ENCODE measurements around the gene SLC25A39.
"Not testable (repeated sequence)": the region's sequence is repeated elsewhere in the genome, so short reads cannot be mapped to it uniquely, and the experiment has no call there.

SLC25A39 gene

DNA sequence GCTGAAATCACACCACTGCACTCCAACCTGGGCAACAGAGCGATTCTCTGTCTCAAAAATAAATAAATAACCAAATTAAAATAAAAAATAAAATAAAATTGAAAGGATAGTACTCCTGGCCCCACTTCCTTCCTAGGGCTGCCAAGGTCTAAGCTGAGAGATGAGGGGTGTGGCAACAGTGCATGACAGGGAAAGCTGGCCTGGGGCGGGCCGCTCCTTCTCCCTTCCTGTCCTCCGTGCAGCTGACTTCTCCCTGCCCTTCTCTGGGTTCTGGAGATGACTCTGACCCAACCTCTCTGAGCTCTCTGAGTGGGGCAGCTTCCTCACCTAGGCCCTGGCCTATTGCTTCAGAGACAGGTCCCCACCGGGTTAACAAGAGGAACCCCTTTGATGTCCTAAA lies 8.7 kb upstream of the SLC25A39 start:
- DNase-seq: no peak

GRCh38 chr17:44331249-44331760 lies 6.7 kb upstream of the SLC25A39 start:
- no peak for DNase-seq

DNA sequence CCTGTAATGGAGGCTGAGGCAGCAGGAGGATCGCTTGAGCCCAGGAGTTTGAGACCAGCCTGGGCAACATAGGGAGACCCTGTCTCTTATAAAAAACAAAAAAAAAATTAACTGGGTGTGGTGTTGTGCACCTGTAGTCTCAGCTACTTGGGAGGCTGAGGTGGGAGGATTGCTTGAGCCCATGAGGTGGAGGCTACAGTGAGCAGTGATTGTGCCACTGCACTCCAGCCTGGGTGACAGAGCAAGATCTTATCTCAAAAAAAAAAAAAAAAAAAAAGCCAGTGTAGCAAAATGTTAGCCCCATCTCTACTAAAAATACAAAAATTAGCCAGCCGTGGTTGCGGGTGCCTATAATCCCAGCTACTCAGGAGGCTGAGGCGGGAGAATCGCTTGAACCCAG lies 5.6 kb upstream of the SLC25A39 start:
- DNase-seq: not testable (repeated sequence)

DNA sequence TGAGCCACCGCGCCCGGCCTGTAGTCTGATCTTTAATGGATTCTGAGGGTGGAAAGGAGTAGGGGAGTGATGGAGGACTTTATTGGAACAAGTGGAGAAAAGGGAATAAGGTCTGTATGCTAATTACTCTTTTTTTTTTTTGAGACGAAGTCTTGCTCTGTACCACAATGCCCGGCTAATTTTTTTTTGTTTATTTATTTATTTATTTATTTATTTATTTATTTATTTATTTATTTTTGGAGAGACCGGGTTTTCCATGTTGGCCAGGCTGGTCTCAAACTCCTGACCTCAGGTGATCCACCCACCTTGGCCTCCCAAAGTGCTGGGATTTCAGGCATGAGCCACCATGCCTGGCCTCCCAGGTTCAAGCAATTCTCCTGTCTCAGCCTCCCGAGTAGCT lies 4.9 kb upstream of the SLC25A39 start:
- not testable (repeated sequence) for DNase-seq

DNA sequence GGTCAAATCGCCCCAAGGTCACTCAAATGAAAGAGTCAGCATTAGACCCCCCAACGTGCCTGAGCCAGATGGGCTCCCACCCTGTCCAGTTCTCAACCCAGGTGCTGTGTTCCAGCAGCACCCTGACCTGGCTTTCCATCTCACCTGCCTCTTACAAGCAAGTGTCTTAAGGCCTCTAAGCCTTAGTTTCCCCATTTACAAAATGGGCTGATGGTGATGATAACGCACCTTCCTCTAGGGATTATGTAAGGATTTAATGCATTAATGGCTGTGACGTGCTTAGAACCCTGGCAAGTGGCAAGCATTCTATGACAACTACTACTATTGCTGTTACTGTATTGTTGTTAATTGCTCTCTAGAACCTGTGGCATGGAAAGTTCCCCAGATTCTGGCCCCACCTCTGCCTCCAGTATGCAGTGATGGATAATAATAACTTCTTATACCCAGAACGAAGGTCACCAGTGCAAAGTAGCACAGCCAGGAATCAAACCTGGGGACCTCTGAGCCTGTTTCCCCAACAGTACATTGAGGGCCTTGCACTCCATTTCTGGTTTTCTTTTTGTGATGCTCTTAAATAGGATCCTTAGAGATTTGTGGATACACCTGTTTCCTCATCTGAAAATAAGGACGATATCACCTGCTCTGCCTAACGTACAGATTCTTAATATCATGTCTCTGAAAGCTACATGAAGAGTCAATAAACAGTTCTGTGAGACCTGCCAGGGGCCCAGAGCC lies 3.3 kb upstream of the SLC25A39 start:
- DNase-seq: no peak

DNA sequence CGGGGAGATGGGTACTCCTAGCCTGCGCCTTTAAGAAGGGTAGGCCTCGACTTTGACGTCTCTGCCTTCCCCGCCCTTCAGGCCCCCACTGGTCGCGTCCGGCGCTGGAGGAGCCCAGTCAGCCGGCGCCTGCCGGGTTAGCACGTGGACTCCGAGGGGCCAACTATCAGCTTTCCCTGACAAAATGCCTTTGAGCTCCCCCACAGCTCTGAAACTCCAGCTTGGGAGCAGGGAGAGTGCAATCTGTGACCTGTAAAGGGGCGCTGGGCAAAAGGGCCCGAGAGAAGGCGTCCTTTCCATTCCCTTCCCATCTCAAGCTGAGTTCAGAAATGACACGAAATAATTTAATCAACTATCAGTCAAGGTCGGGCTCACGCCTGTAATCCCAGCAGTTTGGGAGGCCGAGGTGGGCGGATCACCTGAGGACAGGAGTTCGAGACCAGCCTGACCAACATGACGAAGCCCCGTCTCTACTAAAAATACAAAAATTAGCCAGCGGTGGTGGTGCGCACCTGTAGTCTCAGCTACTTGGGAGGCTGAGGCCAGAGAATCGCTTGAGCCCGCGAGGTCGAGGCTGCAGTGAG lies 2.3 kb upstream of the SLC25A39 start:
- peak; percentile 77 for DNase-seq

- no peak for DNase-seq
Observed at GRCh38 chr17:44324092-44324570, 492 bp downstream of the SLC25A39 start.

- no peak for DNase-seq
Observed at GRCh38 chr17:44323359-44324091, 1.1 kb downstream of the SLC25A39 start.

GRCh38 chr17:44322236-44322895 lies 2.3 kb downstream of the SLC25A39 start:
- no peak for DNase-seq

GRCh38 chr17:44321246-44322120 lies 3.1 kb downstream of the SLC25A39 start:
- DNase-seq: no peak

DNA sequence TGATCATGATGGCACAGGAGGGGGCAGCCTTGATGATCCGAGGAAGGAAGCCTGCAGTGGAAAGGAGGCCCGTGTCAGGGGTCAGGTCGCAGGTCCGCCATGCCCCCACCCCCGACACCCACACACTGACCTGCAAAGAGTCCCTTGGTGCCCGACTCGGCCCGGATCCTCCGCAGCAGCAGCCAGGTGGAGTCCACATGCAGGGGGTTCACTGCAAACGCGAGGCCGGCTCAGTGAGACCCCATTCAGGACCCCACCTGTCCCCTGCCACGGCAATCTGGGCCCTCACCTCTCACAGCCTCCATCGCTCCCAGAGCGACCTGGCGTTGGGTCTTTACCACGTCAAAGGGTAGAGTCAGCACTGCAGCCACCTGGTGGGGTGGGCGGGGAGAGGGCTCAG lies 4.6 kb downstream of the SLC25A39 start:
- DNase-seq: no peak

DNA sequence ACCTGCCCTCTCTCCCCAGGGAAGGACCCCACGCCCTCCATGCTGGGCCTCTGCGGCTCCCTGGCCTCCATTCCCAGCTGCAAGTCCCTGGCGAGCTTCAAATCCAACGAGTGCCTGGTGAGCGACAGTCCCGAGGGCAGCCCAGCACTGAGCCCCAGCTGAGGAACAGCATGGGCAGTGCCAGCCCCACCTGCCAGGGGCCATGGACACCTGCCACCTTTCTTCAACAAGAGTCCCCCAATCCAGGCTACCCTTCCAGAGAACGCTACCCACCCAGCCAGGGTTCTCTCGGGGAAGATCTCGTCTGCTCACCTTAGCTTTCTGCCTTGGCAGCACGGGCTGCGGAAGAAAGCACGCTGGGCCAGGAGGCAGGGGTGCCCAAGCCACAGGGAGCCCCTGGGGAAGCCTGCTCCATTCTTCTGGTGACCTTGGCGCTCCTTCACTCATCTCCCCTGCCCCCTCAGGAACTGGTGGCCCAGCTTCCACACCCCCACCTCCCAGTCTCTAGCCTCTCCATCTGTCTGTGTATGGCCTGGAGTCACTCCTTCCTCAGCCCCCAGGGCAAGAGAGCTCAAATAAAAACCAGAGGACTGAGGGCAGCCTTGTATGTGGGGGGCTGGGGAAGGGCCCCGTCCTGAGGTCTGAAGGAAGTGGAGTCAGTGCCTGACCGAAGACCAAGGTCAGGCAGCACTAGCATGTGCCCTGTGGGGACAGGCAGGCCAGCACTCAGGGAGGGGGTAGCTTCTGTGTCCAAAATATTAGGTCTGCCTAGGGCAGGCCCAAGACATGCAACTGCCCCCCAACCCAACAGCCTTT lies 6.3 kb downstream of the SLC25A39 start:
- DNase-seq: no peak

DNA sequence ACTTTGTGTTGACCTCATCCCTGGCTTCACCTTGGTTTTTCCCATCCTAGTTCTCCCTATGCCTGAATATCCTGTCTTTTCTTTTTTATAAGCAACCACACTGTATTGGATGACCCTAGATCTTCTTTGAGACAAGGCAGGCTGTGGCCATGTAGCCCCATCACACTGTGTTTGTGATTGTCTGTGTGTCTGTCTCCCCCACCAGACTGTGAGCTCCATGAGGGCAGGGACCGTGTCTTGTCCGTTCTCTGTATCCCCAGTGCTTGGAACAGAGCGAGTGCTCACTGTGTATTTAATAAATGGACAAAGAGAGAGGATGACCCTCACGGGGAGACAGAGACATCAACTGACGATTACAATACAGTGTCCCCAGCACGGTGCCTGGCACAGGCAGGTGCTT lies 7.1 kb downstream of the SLC25A39 start:
- no peak for DNase-seq

- DNase-seq: no peak
Observed at GRCh38 chr17:44315760-44316731, 8.6 kb downstream of the SLC25A39 start.

- no peak for DNase-seq
Observed at GRCh38 chr17:44314869-44315661, 9.6 kb downstream of the SLC25A39 start.

- no peak for DNase-seq
Observed at GRCh38 chr17:44314524-44314868, 10.1 kb downstream of the SLC25A39 start.

GRCh38 chr17:44314031-44314430 lies 10.6 kb downstream of the SLC25A39 start:
- no peak for DNase-seq

GRCh38 chr17:44312396-44313104 lies 12.1 kb downstream of the SLC25A39 start:
- no peak for DNase-seq
